Ishikawa (cell line): ENCODE data around the gene MEGF11.

Experiments
- CREB1 ChIP-seq: IDR thresholded peaks from 2 replicates; pipeline ENCODE4 v1.6.1; 2012; ENCODE audit warnings: low read depth
- EP300 ChIP-seq: IDR thresholded peaks from 2 replicates; pipeline ENCODE4 v1.6.1; 2012; ENCODE audit warnings: borderline replicate concordance
- FOXM1 ChIP-seq: IDR thresholded peaks from 2 replicates; pipeline ENCODE4 v1.6.1; 2012; ENCODE audit warnings: low read depth, borderline replicate concordance
- TCF12 ChIP-seq: IDR thresholded peaks from 2 replicates; pipeline ENCODE4 v1.6.1; 2012; ENCODE audit warnings: low read depth
- YY1 ChIP-seq: IDR thresholded peaks from 2 replicates; pipeline ENCODE4 v1.6.1; 2012; ENCODE audit warnings: low read depth
- ZBTB7A ChIP-seq: IDR thresholded peaks from 2 replicates; pipeline ENCODE4 v1.6.1; 2012; ENCODE audit warnings: low read depth
- TF ChIP-seq, protein P1 (sequence below): IDR thresholded peaks from 2 replicates; pipeline ENCODE4 v1.6.1; 2012
- TF ChIP-seq, protein P2 (sequence below): IDR thresholded peaks from 2 replicates; pipeline ENCODE4 v1.6.1; 2012; ENCODE audit warnings: low read depth, mild to moderate bottlenecking
- TF ChIP-seq, protein P3 (sequence below): IDR thresholded peaks from 2 replicates; pipeline ENCODE4 v1.6.1; 2012

DNA sequence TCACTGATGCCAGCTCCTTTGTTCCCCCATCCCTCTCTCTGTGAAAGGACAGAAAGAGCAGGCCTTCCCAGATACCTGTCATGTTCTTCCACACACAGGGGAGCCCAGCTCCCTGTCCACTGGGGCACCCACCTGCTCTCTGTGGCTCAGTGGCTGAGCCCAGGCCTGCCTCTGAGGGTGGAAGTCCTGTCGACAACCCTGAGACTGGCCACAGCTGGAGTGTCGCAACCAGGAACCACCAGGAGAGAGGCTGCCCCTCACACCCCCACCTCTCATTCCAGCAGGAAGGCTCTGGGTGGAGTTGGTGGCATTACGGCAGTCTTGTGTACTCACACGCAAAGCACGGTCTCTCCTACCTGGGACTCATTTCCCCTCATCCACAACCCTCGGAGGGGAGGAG is 66.3 kb downstream of the MEGF11 start:
- no peak for TF ChIP-seq EP300
- TF ChIP-seq, protein P1, sequence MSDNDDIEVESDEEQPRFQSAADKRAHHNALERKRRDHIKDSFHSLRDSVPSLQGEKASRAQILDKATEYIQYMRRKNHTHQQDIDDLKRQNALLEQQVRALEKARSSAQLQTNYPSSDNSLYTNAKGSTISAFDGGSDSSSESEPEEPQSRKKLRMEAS, result no peak
- TF ChIP-seq, protein P2, sequence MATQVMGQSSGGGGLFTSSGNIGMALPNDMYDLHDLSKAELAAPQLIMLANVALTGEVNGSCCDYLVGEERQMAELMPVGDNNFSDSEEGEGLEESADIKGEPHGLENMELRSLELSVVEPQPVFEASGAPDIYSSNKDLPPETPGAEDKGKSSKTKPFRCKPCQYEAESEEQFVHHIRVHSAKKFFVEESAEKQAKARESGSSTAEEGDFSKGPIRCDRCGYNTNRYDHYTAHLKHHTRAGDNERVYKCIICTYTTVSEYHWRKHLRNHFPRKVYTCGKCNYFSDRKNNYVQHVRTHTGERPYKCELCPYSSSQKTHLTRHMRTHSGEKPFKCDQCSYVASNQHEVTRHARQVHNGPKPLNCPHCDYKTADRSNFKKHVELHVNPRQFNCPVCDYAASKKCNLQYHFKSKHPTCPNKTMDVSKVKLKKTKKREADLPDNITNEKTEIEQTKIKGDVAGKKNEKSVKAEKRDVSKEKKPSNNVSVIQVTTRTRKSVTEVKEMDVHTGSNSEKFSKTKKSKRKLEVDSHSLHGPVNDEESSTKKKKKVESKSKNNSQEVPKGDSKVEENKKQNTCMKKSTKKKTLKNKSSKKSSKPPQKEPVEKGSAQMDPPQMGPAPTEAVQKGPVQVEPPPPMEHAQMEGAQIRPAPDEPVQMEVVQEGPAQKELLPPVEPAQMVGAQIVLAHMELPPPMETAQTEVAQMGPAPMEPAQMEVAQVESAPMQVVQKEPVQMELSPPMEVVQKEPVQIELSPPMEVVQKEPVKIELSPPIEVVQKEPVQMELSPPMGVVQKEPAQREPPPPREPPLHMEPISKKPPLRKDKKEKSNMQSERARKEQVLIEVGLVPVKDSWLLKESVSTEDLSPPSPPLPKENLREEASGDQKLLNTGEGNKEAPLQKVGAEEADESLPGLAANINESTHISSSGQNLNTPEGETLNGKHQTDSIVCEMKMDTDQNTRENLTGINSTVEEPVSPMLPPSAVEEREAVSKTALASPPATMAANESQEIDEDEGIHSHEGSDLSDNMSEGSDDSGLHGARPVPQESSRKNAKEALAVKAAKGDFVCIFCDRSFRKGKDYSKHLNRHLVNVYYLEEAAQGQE, result no peak
- TF ChIP-seq CREB1, result no peak
- no peak for TF ChIP-seq FOXM1
- TF ChIP-seq, protein P3, sequence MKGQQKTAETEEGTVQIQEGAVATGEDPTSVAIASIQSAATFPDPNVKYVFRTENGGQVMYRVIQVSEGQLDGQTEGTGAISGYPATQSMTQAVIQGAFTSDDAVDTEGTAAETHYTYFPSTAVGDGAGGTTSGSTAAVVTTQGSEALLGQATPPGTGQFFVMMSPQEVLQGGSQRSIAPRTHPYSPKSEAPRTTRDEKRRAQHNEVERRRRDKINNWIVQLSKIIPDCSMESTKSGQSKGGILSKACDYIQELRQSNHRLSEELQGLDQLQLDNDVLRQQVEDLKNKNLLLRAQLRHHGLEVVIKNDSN, result no peak
- no peak for TF ChIP-seq YY1
- no peak for TF ChIP-seq TCF12
- no peak for TF ChIP-seq ZBTB7A
